WTC11 (cell line): ENCODE results near the gene AP3D1. TPM values are rescaled to one million over a fixed set of nuclear protein-coding genes. Genes with fewer than 3 reads are reported as not detected.

Experiments
- ATAC-seq: fragments of 200-7000 bp; cut with Tn5 transposase; 2 replicates; pipeline ENCODE4 v1.10.0; 2021; ENCODE audit warnings: mild to moderate bottlenecking, moderate library complexity
- CTCF ChIA-PET: fragments of 300-600 bp; sonication (Branson Sonifier 250); formaldehyde crosslinking; loops from one replicate; lab custom pipeline; 2021; ENCODE audit warnings: antibody characterized with exemption; lab: Charles Lee
- POLR2A ChIA-PET: fragments of 350-600 bp; sonication (Branson Sonifier 250); formaldehyde crosslinking; loops from one replicate; lab custom pipeline; 2021; ENCODE audit warnings: antibody characterized with exemption; lab: Charles Lee
- DNase-seq: peaks from one replicate; pipeline ENCODE4 v3.0.0; 2021; ENCODE audit warnings: low spot score
- H3K27ac Mint-ChIP-seq: 2 replicates; pipeline ENCODE4 v1.8.0; 2021; ENCODE audit warnings: mixed read lengths
- H3K27me3 Mint-ChIP-seq: 2 replicates; pipeline ENCODE4 v1.8.0; 2021; ENCODE audit warnings: low read depth, mild to moderate bottlenecking, moderate library complexity, mixed read lengths
- H3K36me3 Mint-ChIP-seq: 2 replicates; pipeline ENCODE4 v1.8.0; 2021; ENCODE audit warnings: mixed read lengths
- H3K4me1 Mint-ChIP-seq: 2 replicates; pipeline ENCODE4 v1.8.0; 2022; ENCODE audit warnings: mixed read lengths
- H3K4me3 Mint-ChIP-seq: 2 replicates; pipeline ENCODE4 v1.8.0; 2021; ENCODE audit warnings: mild to moderate bottlenecking, moderate library complexity, mixed read lengths
- H3K9me3 Mint-ChIP-seq: 2 replicates; pipeline ENCODE4 v1.8.0; 2021; ENCODE audit warnings: mixed read lengths
- CBFB ChIP-seq: sonication (generic); formaldehyde crosslinking; IDR thresholded peaks from 2 replicates; pipeline ENCODE4 v1.8.1; 2022; ENCODE audit warnings: mild to moderate bottlenecking, low read depth, missing genetic modification reagents
- FOXP1 ChIP-seq: sonication (generic); formaldehyde crosslinking; IDR thresholded peaks from 2 replicates; pipeline ENCODE4 v1.8.0; 2022; ENCODE audit warnings: missing genetic modification reagents, mild to moderate bottlenecking, moderate library complexity, borderline replicate concordance
- GABPB1 ChIP-seq: sonication (generic); formaldehyde crosslinking; IDR thresholded peaks from 2 replicates; pipeline ENCODE4 v1.8.1; 2023; ENCODE audit warnings: mild to moderate bottlenecking, missing genetic modification reagents
- PRRX2 ChIP-seq: fragments of 250-450 bp; sonication (Bioruptor Pico); IDR thresholded peaks from 2 replicates; pipeline ENCODE4 v1.8.0; 2021; ENCODE audit warnings: mild to moderate bottlenecking
- TEAD4 ChIP-seq: sonication (generic); formaldehyde crosslinking; IDR thresholded peaks from 2 replicates; pipeline ENCODE4 v1.8.0; 2022; ENCODE audit warnings: mild to moderate bottlenecking, missing genetic modification reagents
- ZBTB21 ChIP-seq: sonication (generic); formaldehyde crosslinking; IDR thresholded peaks from 2 replicates; pipeline ENCODE4 v1.8.1; 2023; ENCODE audit warnings: mild to moderate bottlenecking, missing genetic modification reagents, borderline replicate concordance
- ZNF317 ChIP-seq: sonication (generic); formaldehyde crosslinking; IDR thresholded peaks from 2 replicates; pipeline ENCODE4 v1.8.1; 2023; ENCODE audit warnings: low read depth, mild to moderate bottlenecking, moderate library complexity, missing genetic modification reagents, borderline replicate concordance
- total RNA-seq: library from RNA; stranded (reverse); gene quantifications from 3 replicates; pipeline ENCODE4 v1.2.3, GENCODE V29; 2021
- TF ChIP-seq, protein P1 (sequence below): sonication (generic); formaldehyde crosslinking; IDR thresholded peaks from 2 replicates; pipeline ENCODE4 v1.8.1; 2022; ENCODE audit warnings: low read depth, mild to moderate bottlenecking, moderate library complexity, missing genetic modification reagents, borderline replicate concordance
- TF ChIP-seq, protein P2 (sequence below): sonication (generic); formaldehyde crosslinking; IDR thresholded peaks from 2 replicates; pipeline ENCODE4 v1.8.1; 2022; ENCODE audit warnings: missing genetic modification reagents, borderline replicate concordance
- TF ChIP-seq, protein P3 (sequence below): sonication (generic); formaldehyde crosslinking; IDR thresholded peaks from 2 replicates; pipeline ENCODE4 v1.8.0; 2022; ENCODE audit warnings: mild to moderate bottlenecking, missing genetic modification reagents
- TF ChIP-seq, protein P4 (sequence below): sonication (generic); formaldehyde crosslinking; IDR thresholded peaks from 2 replicates; pipeline ENCODE4 v1.8.1; 2023; ENCODE audit warnings: mild to moderate bottlenecking, moderate library complexity, missing genetic modification reagents
- TF ChIP-seq, protein P5 (sequence below): fragments of 250-450 bp; sonication (Bioruptor Pico); IDR thresholded peaks from 2 replicates; pipeline ENCODE4 v1.9.0; 2021; ENCODE audit warnings: moderate library complexity, mild to moderate bottlenecking, inconsistent platforms, borderline replicate concordance
- TF ChIP-seq, protein P6 (sequence below): sonication (generic); formaldehyde crosslinking; IDR thresholded peaks from 2 replicates; pipeline ENCODE4 v1.8.0; 2022; ENCODE audit warnings: missing genetic modification reagents

AP3D1 gene
- total RNA-seq, 1 experiment from 2014 or later, result 190 TPM

DNA sequence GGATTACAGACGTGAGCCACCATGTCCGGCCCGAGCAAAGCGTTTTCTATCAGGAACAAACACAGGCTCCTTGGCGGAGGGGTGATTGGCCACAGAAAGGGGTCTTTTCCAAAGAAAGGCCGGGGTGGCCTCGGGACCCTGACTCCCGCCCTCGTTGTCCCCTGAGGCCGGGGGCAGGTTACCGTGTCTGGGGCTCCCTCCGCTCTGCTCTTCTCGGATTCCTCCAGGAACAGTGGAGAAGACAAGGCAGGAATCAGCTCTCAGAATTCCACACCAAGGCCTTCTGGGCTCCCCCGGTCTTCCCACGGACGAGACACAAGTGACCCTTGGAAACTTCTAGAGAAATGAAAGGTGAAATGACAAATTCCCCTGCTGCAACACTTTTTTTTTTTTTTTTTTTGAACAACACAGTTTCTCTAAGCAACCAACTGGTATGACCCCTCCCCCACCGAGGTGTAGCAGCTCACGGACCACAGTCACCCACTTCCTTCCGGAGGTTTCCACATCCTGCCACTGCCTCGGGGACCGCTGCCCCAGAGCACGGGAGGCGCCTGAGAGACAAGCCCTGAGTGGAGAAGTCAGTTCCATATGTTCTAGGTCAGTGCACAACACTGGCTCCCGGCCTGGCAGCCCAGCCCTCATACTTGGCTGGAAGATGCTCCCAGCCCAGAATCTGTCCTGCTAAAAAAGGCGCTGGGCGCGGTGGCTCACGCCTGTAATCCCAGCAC lies 66.2 kb downstream of the AP3D1 start (continued):
- no peak for TF ChIP-seq GABPB1 (CRISPR knock-in tag)
- TF ChIP-seq, protein P1, sequence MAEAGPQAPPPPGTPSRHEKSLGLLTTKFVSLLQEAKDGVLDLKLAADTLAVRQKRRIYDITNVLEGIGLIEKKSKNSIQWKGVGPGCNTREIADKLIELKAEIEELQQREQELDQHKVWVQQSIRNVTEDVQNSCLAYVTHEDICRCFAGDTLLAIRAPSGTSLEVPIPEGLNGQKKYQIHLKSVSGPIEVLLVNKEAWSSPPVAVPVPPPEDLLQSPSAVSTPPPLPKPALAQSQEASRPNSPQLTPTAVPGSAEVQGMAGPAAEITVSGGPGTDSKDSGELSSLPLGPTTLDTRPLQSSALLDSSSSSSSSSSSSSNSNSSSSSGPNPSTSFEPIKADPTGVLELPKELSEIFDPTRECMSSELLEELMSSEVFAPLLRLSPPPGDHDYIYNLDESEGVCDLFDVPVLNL (CRISPR knock-in tag), result no peak
- TF ChIP-seq, protein P2, sequence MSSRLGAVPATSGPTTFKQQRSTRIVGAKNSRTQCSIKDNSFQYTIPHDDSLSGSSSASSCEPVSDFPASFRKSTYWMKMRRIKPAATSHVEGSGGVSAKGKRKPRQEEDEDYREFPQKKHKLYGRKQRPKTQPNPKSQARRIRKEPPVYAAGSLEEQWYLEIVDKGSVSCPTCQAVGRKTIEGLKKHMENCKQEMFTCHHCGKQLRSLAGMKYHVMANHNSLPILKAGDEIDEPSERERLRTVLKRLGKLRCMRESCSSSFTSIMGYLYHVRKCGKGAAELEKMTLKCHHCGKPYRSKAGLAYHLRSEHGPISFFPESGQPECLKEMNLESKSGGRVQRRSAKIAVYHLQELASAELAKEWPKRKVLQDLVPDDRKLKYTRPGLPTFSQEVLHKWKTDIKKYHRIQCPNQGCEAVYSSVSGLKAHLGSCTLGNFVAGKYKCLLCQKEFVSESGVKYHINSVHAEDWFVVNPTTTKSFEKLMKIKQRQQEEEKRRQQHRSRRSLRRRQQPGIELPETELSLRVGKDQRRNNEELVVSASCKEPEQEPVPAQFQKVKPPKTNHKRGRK (CRISPR knock-in tag), result no peak

DNA sequence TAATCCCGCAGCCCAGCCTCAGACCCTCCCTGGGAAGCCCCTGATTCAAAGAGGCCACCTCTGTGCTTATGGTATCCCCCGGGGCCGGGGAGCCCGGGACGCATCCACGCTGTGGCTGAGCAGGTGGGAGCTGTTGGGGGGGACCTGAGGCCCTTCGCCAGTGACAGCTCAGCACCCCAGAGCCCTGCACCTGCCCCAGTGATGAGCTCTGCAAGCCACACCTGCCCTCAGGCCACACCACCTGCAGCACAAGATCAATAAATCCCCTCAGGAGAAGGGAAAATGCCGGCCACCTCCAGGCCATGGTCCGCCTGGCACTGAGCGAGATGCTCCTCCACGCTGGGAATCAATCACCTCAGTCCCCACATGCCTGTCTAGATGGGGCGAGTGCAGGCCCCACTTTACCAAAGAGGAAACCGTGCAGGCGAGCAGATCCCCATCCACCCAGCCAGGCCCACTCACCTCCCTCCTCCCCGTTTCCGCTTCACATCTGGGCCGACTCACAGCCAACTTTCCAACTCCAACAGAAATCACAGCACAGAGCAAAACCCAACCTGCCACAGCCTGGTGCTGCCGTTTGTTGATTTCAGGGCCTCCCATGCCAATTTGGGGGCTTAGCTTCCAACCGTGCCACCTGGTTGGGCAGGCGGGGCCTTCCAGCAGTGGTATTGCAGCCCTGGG lies 68.1 kb downstream of the AP3D1 start:
- no peak for ATAC-seq
- no peak for TF ChIP-seq PRRX2 (CRISPR knock-in tag)
- TF ChIP-seq, protein P3, sequence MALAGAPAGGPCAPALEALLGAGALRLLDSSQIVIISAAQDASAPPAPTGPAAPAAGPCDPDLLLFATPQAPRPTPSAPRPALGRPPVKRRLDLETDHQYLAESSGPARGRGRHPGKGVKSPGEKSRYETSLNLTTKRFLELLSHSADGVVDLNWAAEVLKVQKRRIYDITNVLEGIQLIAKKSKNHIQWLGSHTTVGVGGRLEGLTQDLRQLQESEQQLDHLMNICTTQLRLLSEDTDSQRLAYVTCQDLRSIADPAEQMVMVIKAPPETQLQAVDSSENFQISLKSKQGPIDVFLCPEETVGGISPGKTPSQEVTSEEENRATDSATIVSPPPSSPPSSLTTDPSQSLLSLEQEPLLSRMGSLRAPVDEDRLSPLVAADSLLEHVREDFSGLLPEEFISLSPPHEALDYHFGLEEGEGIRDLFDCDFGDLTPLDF (CRISPR knock-in tag), result no peak
- no peak for TF ChIP-seq CBFB (CRISPR knock-in tag)
- TF ChIP-seq, protein P4, sequence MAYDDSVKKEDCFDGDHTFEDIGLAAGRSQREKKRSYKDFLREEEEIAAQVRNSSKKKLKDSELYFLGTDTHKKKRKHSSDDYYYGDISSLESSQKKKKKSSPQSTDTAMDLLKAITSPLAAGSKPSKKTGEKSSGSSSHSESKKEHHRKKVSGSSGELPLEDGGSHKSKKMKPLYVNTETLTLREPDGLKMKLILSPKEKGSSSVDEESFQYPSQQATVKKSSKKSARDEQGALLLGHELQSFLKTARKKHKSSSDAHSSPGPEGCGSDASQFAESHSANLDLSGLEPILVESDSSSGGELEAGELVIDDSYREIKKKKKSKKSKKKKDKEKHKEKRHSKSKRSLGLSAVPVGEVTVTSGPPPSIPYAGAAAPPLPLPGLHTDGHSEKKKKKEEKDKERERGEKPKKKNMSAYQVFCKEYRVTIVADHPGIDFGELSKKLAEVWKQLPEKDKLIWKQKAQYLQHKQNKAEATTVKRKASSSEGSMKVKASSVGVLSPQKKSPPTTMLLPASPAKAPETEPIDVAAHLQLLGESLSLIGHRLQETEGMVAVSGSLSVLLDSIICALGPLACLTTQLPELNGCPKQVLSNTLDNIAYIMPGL (CRISPR knock-in tag), result no peak
- TF ChIP-seq, protein P5, sequence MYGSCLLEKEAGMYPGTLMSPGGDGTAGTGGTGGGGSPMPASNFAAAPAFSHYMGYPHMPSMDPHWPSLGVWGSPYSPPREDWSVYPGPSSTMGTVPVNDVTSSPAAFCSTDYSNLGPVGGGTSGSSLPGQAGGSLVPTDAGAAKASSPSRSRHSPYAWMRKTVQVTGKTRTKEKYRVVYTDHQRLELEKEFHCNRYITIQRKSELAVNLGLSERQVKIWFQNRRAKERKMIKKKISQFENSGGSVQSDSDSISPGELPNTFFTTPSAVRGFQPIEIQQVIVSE, result no peak
- ChIA-PET POLR2A (no interaction called here), CTCF (no interaction called here)
- Mint-ChIP-seq H3K9me3 (no peaks in the 10 kb centered on the region), H3K27ac (no peak overlapping the region), H3K36me3 (no peaks in the 10 kb centered on the region), H3K4me1 (peaks cover 4% of the 10 kb centered on the region), H3K4me3 (no peak overlapping the region), H3K27me3 (no peaks in the 10 kb centered on the region)
- no peak for DNase-seq

DNA sequence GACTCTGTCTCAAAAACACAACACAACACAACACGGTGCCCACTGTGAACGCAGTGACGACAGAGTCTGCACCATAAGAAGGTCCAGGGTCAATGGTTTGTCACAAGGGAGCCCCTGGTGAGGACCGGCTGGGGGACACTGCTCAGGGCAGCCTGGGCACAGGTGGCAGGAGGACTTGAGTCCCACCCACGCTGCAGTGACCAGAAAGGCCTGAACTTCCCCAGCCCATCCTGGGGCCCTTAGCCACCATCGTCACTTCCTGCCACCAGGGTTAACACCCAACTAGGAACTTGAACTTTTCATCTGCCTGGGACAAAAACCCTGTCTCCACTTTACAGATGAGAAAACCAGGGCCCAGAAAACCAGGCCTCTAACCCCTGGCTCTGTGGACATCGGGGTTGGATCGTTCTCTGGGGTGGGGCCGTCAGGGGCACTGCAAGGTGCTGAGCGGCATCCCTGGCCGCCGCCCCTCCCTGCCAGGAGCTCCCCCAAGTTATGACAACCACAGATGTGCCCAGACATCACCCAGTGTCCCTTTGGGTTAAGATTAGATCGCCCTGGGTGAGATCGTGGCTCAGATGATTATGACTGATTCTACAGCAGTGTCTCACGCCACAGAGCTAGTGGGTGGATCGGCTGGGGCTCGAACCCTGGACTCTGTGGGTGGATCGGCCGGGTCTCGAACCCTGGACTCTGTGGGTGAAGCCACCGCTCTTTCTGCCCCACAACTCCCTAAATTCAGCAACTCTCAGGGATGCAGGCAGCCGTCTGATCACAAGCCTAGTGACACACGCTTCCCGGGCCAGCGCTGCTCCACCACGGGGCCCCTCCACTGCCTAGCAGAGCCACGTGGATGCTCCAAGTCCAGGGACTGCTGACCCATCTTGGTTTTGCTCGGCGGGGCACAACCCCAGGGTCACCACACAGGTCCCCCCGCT lies 69.2 kb downstream of the AP3D1 start:
- ATAC-seq (no peak), DNase-seq (no peak)
- no peak overlapping the region for H3K27ac Mint-ChIP-seq
- H3K4me3 Mint-ChIP-seq, result no peak overlapping the region
- peaks cover 4% of the 10 kb centered on the region for H3K4me1 Mint-ChIP-seq
- H3K9me3 Mint-ChIP-seq, result no peaks in the 10 kb centered on the region
- POLR2A ChIA-PET, result no interaction called here
- H3K36me3 Mint-ChIP-seq, result no peaks in the 10 kb centered on the region
- TF ChIP-seq FOXP1 (CRISPR knock-in tag), result no peak
- no peak for TF ChIP-seq ZBTB21 (CRISPR knock-in tag)
- TF ChIP-seq, protein P6, sequence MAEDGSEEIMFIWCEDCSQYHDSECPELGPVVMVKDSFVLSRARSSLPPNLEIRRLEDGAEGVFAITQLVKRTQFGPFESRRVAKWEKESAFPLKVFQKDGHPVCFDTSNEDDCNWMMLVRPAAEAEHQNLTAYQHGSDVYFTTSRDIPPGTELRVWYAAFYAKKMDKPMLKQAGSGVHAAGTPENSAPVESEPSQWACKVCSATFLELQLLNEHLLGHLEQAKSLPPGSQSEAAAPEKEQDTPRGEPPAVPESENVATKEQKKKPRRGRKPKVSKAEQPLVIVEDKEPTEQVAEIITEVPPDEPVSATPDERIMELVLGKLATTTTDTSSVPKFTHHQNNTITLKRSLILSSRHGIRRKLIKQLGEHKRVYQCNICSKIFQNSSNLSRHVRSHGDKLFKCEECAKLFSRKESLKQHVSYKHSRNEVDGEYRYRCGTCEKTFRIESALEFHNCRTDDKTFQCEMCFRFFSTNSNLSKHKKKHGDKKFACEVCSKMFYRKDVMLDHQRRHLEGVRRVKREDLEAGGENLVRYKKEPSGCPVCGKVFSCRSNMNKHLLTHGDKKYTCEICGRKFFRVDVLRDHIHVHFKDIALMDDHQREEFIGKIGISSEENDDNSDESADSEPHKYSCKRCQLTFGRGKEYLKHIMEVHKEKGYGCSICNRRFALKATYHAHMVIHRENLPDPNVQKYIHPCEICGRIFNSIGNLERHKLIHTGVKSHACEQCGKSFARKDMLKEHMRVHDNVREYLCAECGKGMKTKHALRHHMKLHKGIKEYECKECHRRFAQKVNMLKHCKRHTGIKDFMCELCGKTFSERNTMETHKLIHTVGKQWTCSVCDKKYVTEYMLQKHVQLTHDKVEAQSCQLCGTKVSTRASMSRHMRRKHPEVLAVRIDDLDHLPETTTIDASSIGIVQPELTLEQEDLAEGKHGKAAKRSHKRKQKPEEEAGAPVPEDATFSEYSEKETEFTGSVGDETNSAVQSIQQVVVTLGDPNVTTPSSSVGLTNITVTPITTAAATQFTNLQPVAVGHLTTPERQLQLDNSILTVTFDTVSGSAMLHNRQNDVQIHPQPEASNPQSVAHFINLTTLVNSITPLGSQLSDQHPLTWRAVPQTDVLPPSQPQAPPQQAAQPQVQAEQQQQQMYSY, result no peak
- no peak for TF ChIP-seq ZNF317 (CRISPR knock-in tag)
- TF ChIP-seq TEAD4 (CRISPR knock-in tag), result no peak
- CTCF ChIA-PET, result no interaction called here
- H3K27me3 Mint-ChIP-seq, result no peaks in the 10 kb centered on the region
